ENCODE data around the gene SH3RF1. TPM values are rescaled to one million over a fixed set of nuclear protein-coding genes. Genes with fewer than 3 reads are reported as not detected.

Gene SH3RF1
- total RNA-seq, 1 experiment from 2014 or later = 4.2 TPM

- no peaks in the 10 kb centered on the region for H3K9me3 ChIP-seq
- H3K36me3 ChIP-seq = peaks cover 31% of the 10 kb centered on the region
- H3K27me3 ChIP-seq = no peaks in the 10 kb centered on the region
- DNase-seq = no peak
- no peak overlapping the region for H3K4me3 ChIP-seq
Measured at GRCh38 chr4:169150806-169151205, 120.0 kb downstream of the SH3RF1 start.

DNA sequence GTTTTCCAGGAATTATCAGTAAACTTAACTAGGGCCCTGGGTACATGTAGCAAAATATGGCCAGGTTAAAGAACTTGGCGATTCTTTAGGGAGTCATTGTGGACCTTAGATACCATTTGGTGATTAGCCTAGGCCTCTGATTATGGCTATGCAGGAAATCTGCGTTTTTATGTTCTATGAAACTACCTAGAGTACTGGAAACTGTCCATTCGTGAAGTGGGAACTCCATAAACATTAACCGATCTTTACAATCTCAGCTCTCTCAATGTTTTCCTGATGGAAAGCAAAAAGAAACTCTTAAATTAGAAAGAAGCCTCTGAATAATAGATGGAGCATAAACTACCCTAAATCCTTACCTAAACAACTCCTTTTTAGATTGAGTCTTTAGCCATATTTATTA, 121.9 kb downstream of the SH3RF1 start:
- no peak for DNase-seq

GRCh38 chr4:169147191-169147590, 123.6 kb downstream of the SH3RF1 start:
- H3K36me3 ChIP-seq = peaks cover 24% of the 10 kb centered on the region
- DNase-seq = peak; percentile 37
- no peaks in the 10 kb centered on the region for H3K27me3 ChIP-seq
- H3K4me3 ChIP-seq = no peak overlapping the region
- H3K9me3 ChIP-seq = no peaks in the 10 kb centered on the region

More for the DNA sequence above, 121.9 kb downstream of the SH3RF1 start:
- Histone ChIP-seq H3K9me3 (no peaks in the 10 kb centered on the region), H3K36me3 (peaks cover 21% of the 10 kb centered on the region), H3K27me3 (no peaks in the 10 kb centered on the region), H3K4me3 (no peak overlapping the region)

- DNase-seq = no peak
- H3K4me3 ChIP-seq = no peak overlapping the region
- no peaks in the 10 kb centered on the region for H3K9me3 ChIP-seq
- peaks cover 18% of the 10 kb centered on the region for H3K36me3 ChIP-seq
- H3K27me3 ChIP-seq = no peaks in the 10 kb centered on the region
Measured at GRCh38 chr4:169144061-169144600, 126.6 kb downstream of the SH3RF1 start.

- Histone ChIP-seq H3K9me3 (no peaks in the 10 kb centered on the region), H3K4me3 (no peak overlapping the region), H3K27me3 (no peaks in the 10 kb centered on the region), H3K36me3 (peaks cover 15% of the 10 kb centered on the region)
- DNase-seq = no peak
Measured at GRCh38 chr4:169143335-169143734, 127.4 kb downstream of the SH3RF1 start.

DNA sequence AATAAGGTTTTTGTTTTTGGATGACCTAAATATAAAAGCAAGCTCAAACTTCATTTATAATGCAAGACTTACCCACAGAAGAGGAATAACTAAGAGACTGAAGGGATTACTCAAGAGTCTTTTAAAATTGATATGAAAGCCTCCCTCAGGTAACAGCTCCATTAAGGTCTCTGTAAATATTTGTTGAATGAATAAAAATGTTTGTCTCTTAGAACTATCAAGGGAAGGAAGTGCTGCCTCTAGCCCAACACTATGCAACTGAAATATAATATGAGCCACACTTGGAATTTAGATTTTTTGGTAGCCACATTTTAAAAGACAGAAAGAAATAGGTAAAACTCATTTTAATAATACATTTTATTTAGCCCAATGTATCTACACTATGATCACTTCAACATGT, 127.8 kb downstream of the SH3RF1 start:
- peaks cover 15% of the 10 kb centered on the region for H3K36me3 ChIP-seq
- no peak overlapping the region for H3K4me3 ChIP-seq
- no peaks in the 10 kb centered on the region for H3K9me3 ChIP-seq
- H3K27me3 ChIP-seq = no peaks in the 10 kb centered on the region
- no peak for DNase-seq

DNA sequence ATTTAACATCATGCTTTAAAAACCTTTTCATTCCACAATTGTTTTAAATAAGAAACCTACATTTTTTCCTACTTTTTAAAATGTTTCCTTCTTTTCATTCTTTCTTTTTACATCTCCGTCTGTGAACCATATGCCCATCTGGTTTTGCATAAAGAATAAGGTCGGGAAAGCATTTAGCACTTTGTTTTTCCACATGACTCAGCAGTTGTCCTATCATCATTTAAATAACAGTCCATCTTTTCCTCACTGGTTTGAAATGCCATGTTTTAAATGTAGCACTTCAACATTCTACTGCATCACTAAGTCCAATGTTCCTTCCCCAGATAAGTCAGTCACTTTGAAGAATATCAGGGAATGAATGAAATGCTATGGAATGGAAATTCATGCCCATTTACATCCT, 128.4 kb downstream of the SH3RF1 start:
- H3K4me3 ChIP-seq = no peak overlapping the region
- no peak for DNase-seq
- H3K27me3 ChIP-seq = no peaks in the 10 kb centered on the region
- H3K36me3 ChIP-seq = peaks cover 15% of the 10 kb centered on the region
- no peaks in the 10 kb centered on the region for H3K9me3 ChIP-seq

GRCh38 chr4:169139021-169139420, 131.7 kb downstream of the SH3RF1 start:
- Histone ChIP-seq H3K27me3 (no peaks in the 10 kb centered on the region), H3K36me3 (peaks cover 27% of the 10 kb centered on the region), H3K4me3 (no peak overlapping the region), H3K9me3 (no peaks in the 10 kb centered on the region)
- no peak for DNase-seq

- DNase-seq = no peak
- Histone ChIP-seq H3K4me3 (no peak overlapping the region), H3K9me3 (no peaks in the 10 kb centered on the region), H3K36me3 (peaks cover 19% of the 10 kb centered on the region), H3K27me3 (no peaks in the 10 kb centered on the region)
Measured at GRCh38 chr4:169137558-169137920, 133.2 kb downstream of the SH3RF1 start.

GRCh38 chr4:169136796-169137557, 133.8 kb downstream of the SH3RF1 start:
- H3K27me3 ChIP-seq = no peaks in the 10 kb centered on the region
- H3K9me3 ChIP-seq = no peaks in the 10 kb centered on the region
- H3K4me3 ChIP-seq = no peak overlapping the region
- no peak for DNase-seq
- peaks cover 21% of the 10 kb centered on the region for H3K36me3 ChIP-seq

GRCh38 chr4:169136330-169136729, 134.4 kb downstream of the SH3RF1 start:
- Histone ChIP-seq H3K36me3 (peaks cover 27% of the 10 kb centered on the region), H3K9me3 (no peaks in the 10 kb centered on the region), H3K27me3 (no peaks in the 10 kb centered on the region), H3K4me3 (no peak overlapping the region)
- DNase-seq = no peak

- peaks cover 28% of the 10 kb centered on the region for H3K36me3 ChIP-seq
- no peaks in the 10 kb centered on the region for H3K9me3 ChIP-seq
- DNase-seq = no peak
- H3K4me3 ChIP-seq = no peak overlapping the region
- no peaks in the 10 kb centered on the region for H3K27me3 ChIP-seq
Measured at GRCh38 chr4:169135776-169136175, 135.0 kb downstream of the SH3RF1 start.

GRCh38 chr4:169133932-169134331, 136.8 kb downstream of the SH3RF1 start:
- no peak for DNase-seq
- Histone ChIP-seq H3K4me3 (no peak overlapping the region), H3K36me3 (peaks cover 37% of the 10 kb centered on the region), H3K9me3 (no peaks in the 10 kb centered on the region), H3K27me3 (no peaks in the 10 kb centered on the region)

DNA sequence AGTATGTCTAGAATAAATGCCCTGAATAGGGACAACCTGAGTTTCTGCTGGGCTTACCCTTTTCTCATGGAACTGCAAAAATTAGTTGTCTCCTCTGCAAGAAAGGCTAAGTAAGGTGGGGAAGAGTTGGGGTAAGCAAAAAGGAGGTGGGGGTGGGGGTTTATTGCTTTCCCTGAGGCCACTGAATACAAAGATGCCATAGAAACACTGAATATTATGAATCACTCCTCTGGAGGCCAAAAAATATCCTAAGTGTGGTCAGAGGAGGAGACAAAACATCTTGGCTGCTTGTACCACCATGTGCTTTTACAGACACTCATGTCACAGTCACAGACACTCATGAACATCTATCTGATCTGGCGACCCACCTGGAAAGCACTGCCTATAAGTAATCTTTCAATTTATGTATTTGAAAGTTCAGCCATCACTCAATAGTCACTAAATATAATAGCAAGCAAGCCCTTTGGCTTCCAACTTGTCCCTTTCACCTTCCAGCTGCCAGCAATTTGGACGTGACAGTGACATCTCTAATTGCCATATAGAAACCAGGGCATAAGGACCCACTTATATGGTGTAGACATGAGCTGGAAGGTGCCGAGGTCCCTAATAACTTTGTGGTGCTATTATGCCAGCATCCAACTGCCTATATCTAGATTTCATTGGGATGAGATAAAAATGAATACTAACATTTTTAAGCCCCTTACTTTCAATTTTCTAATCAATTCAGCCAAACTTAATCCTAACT, 138.0 kb downstream of the SH3RF1 start:
- Histone ChIP-seq H3K36me3 (peaks cover 44% of the 10 kb centered on the region), H3K27me3 (no peaks in the 10 kb centered on the region), H3K4me3 (no peak overlapping the region), H3K9me3 (no peaks in the 10 kb centered on the region)
- no peak for DNase-seq

DNA sequence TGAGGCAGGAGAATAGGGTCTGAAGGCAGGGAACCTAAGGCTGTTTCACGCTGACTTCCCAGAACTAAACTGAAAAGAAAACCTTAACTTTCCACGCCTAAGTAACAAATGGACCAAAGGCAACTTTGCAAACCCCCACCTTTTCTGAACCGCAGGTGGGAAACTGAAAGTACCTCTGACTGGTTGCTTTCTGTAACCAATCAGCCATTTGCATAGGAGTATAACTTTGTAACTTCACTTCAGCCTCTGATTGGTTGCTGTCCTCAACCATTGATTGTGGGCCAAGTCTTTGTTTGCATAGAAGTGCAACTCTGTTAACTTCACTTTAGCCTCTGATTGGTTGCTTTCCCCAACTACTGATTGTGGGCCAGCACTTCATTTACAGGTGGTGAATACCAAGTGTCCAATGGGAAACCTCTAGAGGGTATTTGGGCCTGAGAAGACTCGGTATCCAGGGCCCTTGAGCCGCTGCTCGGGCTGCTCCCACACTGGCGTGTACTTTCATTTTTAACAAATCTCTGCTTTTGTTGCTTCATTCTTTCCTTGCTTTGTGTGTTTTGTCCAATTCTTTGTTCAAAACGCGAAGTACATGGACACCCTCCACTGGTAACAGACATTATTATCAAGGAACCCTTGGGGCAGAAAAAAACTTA, 139.1 kb downstream of the SH3RF1 start:
- H3K36me3 ChIP-seq = peaks cover 43% of the 10 kb centered on the region
- no peak for DNase-seq
- H3K27me3 ChIP-seq = no peaks in the 10 kb centered on the region
- H3K4me3 ChIP-seq = no peak overlapping the region
- H3K9me3 ChIP-seq = no peaks in the 10 kb centered on the region

- Histone ChIP-seq H3K27me3 (no peaks in the 10 kb centered on the region), H3K4me3 (no peak overlapping the region), H3K9me3 (no peaks in the 10 kb centered on the region), H3K36me3 (peaks cover 29% of the 10 kb centered on the region)
- no peak for DNase-seq
Measured at GRCh38 chr4:169128902-169129301, 141.9 kb downstream of the SH3RF1 start.

- H3K27me3 ChIP-seq = no peaks in the 10 kb centered on the region
- no peak overlapping the region for H3K4me3 ChIP-seq
- H3K9me3 ChIP-seq = no peaks in the 10 kb centered on the region
- H3K36me3 ChIP-seq = peaks cover 31% of the 10 kb centered on the region
- DNase-seq = no peak
Measured at GRCh38 chr4:169127314-169127713, 143.4 kb downstream of the SH3RF1 start.
